Measurements from ENCODE around the gene CD59. TPM values are rescaled to one million over a fixed set of nuclear protein-coding genes. Genes with fewer than 3 reads are reported as not detected.

CD59 gene
- polyA plus RNA-seq, 1 experiment, result 1,182 TPM

- ChIA-PET CTCF (interaction anchor here (5.6 kb wide), 1 partner anchor 30 kb away, joined by 30 read pairs; no protein-coding TSS in a partner anchor), POLR2A (interaction anchor here (0.6 to 1.3 kb wide), 3 partner anchors 25 to 219 kb away, joined by 3 to 7 read pairs (median 5); no protein-coding TSS in a partner anchor)
- TF ChIP-seq CTCF (IDR thresholded peaks at IDR 0.05; ENCODE audit: low read depth, low read length), result no peak
Measured at GRCh38 chr11:33777906-33778305, 41.7 kb upstream of the CD59 start.

GRCh38 chr11:33775832-33776470 is 39.7 kb upstream of the CD59 start:
- POLR2A ChIA-PET, result no interaction called here

More at GRCh38 chr11:33777906-33778305, 41.7 kb upstream of the CD59 start:
- H3K9me3 ChIP-seq (ENCODE audit: control insufficient read depth, insufficient read depth, low read length), result no peaks in the 10 kb centered on the region
- H3K27me3 ChIP-seq (ENCODE audit: control insufficient read depth, insufficient read depth, low read length), result peaks cover 3% of the 10 kb centered on the region
- DNase-seq (ENCODE audit: low read depth, low spot score), result no peak
- H3K27ac ChIP-seq (ENCODE audit: low read depth, low read length), result no peak overlapping the region
- H3K4me3 ChIP-seq (ENCODE audit: low read depth, low read length), result no peak overlapping the region

GRCh38 chr11:33775467-33775807 is 39.2 kb upstream of the CD59 start:
- POLR2A ChIA-PET, result interaction anchor here (0.5 to 1.3 kb wide), 3 partner anchors 9 to 75 kb away, joined by 4 read pairs; partner anchors contain the start of gene C11orf91
- CTCF ChIA-PET, result interaction anchor here (1.0 to 5.6 kb wide), 2 partner anchors 32 to 60 kb away, joined by 3 to 30 read pairs; no protein-coding TSS in a partner anchor
- Histone ChIP-seq H3K4me3 (ENCODE audit: low read depth, low read length) (no peak overlapping the region), H3K27me3 (ENCODE audit: control insufficient read depth, insufficient read depth, low read length) (no peaks in the 10 kb centered on the region), H3K27ac (ENCODE audit: low read depth, low read length) (no peak overlapping the region), H3K9me3 (ENCODE audit: control insufficient read depth, insufficient read depth, low read length) (no peaks in the 10 kb centered on the region)
- DNase-seq (ENCODE audit: low read depth, low spot score), result no peak
- no peak for TF ChIP-seq CTCF (IDR thresholded peaks at IDR 0.05; ENCODE audit: low read depth, low read length)

More at GRCh38 chr11:33775832-33776470, 39.7 kb upstream of the CD59 start:
- no peak for DNase-seq (ENCODE audit: low read depth, low spot score)
- CTCF ChIA-PET, result interaction anchor here (1.0 to 5.6 kb wide), 2 partner anchors 32 to 60 kb away, joined by 3 to 30 read pairs; no protein-coding TSS in a partner anchor
- no peak overlapping the region for H3K27ac ChIP-seq (ENCODE audit: low read depth, low read length)
- no peaks in the 10 kb centered on the region for H3K9me3 ChIP-seq (ENCODE audit: control insufficient read depth, insufficient read depth, low read length)
- H3K4me3 ChIP-seq (ENCODE audit: low read depth, low read length), result no peak overlapping the region
- no peak for TF ChIP-seq CTCF (IDR thresholded peaks at IDR 0.05; ENCODE audit: low read depth, low read length)
- H3K27me3 ChIP-seq (ENCODE audit: control insufficient read depth, insufficient read depth, low read length), result no peaks in the 10 kb centered on the region

GRCh38 chr11:33774736-33775466 is 38.7 kb upstream of the CD59 start:
- POLR2A ChIA-PET, result interaction anchor here (0.5 to 1.3 kb wide), 3 partner anchors 10 to 74 kb away, joined by 4 read pairs; partner anchors contain the start of gene C11orf91
- no peak for DNase-seq (ENCODE audit: low read depth, low spot score)
- no peak overlapping the region for H3K27ac ChIP-seq (ENCODE audit: low read depth, low read length)
- TF ChIP-seq CTCF (IDR thresholded peaks at IDR 0.05; ENCODE audit: low read depth, low read length), result no peak
- H3K9me3 ChIP-seq (ENCODE audit: control insufficient read depth, insufficient read depth, low read length), result no peaks in the 10 kb centered on the region
- no peaks in the 10 kb centered on the region for H3K27me3 ChIP-seq (ENCODE audit: control insufficient read depth, insufficient read depth, low read length)
- CTCF ChIA-PET, result interaction anchor here (0.9 to 1.0 kb wide), 2 partner anchors 34 to 59 kb away, joined by 3 to 4 read pairs; no protein-coding TSS in a partner anchor
- peak overlapping the region; percentile 92 for H3K4me3 ChIP-seq (ENCODE audit: low read depth, low read length)

Data from AG04450 (cell line).